ENCODE results near the gene TPPP.
"Not testable (repeated sequence)": the region's sequence is repeated elsewhere in the genome, so short reads cannot be mapped to it uniquely, and the experiment has no call there.

GRCh38 chr5:706127-706526, 13.0 kb upstream of the TPPP start:
- not testable (repeated sequence) for TF ChIP-seq EZH2phosphoT487 (IDR thresholded peaks at IDR 0.05; ENCODE audit: insufficient read depth, low read depth); EZH2 (IDR thresholded peaks at IDR 0.05; ENCODE audit: insufficient read depth, poor library complexity, severe bottlenecking)

Data from GM23248 (cell line).